Epithelial cell of proximal tubule (primary cell): ENCODE measurements around the gene SLC9A5. TPM values are rescaled to one million over a fixed set of nuclear protein-coding genes. Genes with fewer than 3 reads are reported as not detected.

Experiments used
- DNase-seq: peaks from one replicate; pipeline ENCODE4 v3.0.0-alpha.2; 2011; ENCODE audit warnings: low read depth
- H3K4me3 ChIP-seq: 2 replicates; pipeline ENCODE4 v1.5.1; 2011; ENCODE audit warnings: low read depth, mild to moderate bottlenecking, low read length
- total RNA-seq: library from RNA; depleted of rRNA; stranded (reverse); fragments of >200 nt; gene quantifications from 2 replicates; pipeline ENCODE4 v1.2.3, GENCODE V29; 2015
- TF ChIP-seq, protein P1 (sequence below): conservative IDR thresholded peaks from 2 replicates; pipeline ENCODE4 v1.5.1; 2012; ENCODE audit warnings: low read depth, mild to moderate bottlenecking, low read length

The SLC9A5 gene
- total RNA-seq, 1 donor from 2014 or later = 0.23 TPM

DNA sequence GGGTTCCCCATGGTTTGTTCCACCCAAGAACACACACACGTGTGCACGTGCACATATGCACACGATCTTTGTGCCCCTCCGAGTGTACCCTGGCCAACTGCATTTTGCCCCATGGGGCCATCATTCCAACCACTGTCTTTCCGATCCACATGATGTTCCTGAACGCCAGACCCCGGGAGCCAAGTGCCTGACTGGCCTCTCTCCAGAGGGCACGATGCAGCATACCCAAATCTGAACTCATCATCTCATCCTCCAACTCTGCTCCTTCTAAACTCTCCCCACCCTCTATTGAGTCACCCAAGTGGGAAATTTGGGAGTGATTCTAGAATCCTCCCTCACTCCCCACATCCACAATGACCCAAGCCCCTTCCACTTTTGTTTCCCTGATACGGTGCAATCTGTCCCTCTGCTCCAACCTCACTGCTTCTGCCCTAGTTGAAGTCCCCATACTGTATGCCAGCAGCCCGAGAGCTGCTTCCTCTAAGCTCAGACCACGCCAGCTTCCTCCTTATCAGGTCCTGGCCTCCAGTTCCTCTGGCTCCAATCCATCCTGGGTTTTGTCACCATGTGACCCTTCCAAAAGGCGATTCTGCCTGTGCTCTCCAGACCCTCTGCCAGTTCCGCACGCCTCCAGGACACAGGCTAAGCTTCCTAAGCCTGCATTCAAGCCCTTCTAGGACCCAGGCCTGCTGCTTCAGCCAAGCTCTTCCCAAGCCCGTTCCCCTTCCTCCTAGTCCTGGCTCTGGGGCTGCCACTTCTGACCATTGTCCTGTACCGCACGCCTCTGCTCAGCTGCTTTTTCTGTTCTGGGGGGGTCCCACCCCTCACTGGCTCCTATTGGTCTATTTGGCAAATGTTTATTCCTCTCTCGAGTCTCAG, 31.9 kb upstream of the SLC9A5 start:
- TF ChIP-seq, protein P1, sequence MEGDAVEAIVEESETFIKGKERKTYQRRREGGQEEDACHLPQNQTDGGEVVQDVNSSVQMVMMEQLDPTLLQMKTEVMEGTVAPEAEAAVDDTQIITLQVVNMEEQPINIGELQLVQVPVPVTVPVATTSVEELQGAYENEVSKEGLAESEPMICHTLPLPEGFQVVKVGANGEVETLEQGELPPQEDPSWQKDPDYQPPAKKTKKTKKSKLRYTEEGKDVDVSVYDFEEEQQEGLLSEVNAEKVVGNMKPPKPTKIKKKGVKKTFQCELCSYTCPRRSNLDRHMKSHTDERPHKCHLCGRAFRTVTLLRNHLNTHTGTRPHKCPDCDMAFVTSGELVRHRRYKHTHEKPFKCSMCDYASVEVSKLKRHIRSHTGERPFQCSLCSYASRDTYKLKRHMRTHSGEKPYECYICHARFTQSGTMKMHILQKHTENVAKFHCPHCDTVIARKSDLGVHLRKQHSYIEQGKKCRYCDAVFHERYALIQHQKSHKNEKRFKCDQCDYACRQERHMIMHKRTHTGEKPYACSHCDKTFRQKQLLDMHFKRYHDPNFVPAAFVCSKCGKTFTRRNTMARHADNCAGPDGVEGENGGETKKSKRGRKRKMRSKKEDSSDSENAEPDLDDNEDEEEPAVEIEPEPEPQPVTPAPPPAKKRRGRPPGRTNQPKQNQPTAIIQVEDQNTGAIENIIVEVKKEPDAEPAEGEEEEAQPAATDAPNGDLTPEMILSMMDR = no peak

GRCh38 chr16:67223992-67224391, 24.8 kb upstream of the SLC9A5 start:
- no peak for DNase-seq
- H3K4me3 ChIP-seq = no peak overlapping the region
- TF ChIP-seq, protein P1 = no peak

More for the DNA sequence above, 31.9 kb upstream of the SLC9A5 start:
- DNase-seq = no peak
- no peak overlapping the region for H3K4me3 ChIP-seq

DNA sequence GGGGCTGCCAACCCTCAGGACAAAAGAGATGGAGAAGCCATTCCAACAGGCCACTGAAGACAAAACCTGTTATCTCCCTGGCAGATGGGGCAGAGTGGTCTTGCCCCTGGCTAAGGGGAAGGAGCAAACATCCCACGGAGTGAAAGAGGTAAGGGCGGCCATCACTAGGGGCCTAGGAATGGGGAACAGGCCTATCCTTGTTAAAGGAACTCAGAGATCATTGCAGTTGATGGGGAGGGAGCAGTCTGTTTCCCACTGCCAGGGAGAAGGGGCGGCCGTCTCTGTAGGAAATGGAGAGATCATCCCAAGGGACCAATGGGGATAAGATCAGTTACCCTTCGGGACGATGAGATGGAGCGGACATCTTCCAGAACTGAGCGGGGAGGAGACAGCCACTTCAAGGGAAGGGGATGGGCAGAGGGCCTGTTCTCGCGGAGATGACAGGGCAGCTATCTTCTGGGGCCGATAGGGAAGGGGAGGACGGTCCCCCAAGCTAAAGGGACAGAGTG, 22.4 kb upstream of the SLC9A5 start:
- TF ChIP-seq, protein P1 = no peak
- H3K4me3 ChIP-seq = peak overlapping the region; percentile 91
- DNase-seq = no peak

DNA sequence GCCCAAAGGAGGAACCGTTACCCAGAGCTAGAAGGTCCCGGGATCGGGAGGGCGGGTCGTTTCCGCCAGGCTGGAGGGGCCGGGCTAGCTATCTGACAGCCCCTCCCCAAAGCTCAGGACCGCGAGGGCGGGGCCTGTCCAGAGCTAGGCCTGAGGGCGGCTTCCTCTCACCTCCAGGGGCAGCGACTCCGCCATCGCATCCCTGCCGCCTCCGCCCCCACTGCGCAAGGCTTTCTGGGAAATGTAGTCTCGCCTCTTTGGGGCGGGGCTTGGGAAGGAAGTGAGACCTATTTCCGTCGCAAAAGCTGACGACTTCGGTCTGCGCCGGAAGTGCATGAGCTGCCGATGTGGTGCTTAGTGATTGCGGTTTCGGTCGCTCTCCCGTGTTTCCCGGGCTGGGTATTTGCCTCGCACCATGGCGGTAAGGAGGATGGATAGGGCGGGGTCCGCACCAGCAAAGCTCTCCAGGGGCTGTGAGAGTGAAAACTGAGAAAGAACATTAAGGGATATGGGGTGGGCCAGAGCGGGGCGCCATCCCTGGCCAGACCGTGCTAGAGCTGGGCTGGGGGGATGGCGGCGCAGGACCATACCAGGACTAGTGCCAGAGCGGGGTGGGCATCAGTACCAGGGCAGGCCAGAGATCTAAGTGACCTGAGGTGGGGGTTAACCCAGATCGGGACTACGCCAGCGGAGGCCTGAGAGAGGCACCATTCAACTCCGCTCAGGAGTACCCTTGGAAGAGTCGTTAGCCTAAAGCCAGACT, 21.8 kb upstream of the SLC9A5 start, which contains the start of gene TMEM208:
TMEM208 (plus strand) TSS at position 327 of the 763 bp plus-strand sequence; CDS start at position 416, 89 bp downstream.
- TF ChIP-seq, protein P1 = peak; percentile 14
- DNase-seq = peak; percentile 78
- peak within 1 kb of the TSS; percentile 91 for H3K4me3 ChIP-seq

DNA sequence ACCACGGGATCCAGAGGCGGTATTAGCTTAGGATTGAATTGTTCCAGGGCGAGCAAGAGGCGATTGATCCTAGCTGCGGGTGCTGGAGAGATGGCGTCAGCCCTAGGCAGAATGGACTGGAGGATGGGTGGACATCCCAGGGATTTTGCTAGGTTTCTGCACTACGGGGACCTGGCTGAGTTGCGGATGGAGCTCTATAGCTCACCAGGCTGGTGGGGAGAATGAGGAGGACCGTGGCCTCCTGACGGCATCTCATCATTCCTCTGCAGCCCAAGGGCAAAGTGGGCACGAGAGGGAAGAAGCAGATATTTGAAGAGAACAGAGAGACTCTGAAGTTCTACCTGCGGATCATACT, 21.2 kb upstream of the SLC9A5 start:
- no peak for DNase-seq
- H3K4me3 ChIP-seq = peak overlapping the region; percentile 91
- TF ChIP-seq, protein P1 = no peak

- TF ChIP-seq, protein P1 = no peak
- DNase-seq = no peak
- H3K4me3 ChIP-seq = peak overlapping the region; percentile 91
Observed at GRCh38 chr16:67228034-67228785, 20.6 kb upstream of the SLC9A5 start.
